Activated effector memory CD4-positive, alpha-beta T cell treated with anti-CD3 and anti-CD28 coated beads, Interleukin-2, amount 50 U/mL, for 16 hours (primary cell): ENCODE measurements around the gene LOXL1.

Experiments used
- DNase-seq: peaks from one replicate; pipeline ENCODE4 v3.0.0-alpha.2; 2020

LOXL1 gene, protein sequence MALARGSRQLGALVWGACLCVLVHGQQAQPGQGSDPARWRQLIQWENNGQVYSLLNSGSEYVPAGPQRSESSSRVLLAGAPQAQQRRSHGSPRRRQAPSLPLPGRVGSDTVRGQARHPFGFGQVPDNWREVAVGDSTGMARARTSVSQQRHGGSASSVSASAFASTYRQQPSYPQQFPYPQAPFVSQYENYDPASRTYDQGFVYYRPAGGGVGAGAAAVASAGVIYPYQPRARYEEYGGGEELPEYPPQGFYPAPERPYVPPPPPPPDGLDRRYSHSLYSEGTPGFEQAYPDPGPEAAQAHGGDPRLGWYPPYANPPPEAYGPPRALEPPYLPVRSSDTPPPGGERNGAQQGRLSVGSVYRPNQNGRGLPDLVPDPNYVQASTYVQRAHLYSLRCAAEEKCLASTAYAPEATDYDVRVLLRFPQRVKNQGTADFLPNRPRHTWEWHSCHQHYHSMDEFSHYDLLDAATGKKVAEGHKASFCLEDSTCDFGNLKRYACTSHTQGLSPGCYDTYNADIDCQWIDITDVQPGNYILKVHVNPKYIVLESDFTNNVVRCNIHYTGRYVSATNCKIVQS

GRCh38 chr15:73926219-73927002 is at the start of gene LOXL1:
Gene LOXL1, plus strand, starts transcription at chr15:73926462. Its CDS starts 322 bp downstream, at chr15:73926784.
- no peak for DNase-seq

DNA sequence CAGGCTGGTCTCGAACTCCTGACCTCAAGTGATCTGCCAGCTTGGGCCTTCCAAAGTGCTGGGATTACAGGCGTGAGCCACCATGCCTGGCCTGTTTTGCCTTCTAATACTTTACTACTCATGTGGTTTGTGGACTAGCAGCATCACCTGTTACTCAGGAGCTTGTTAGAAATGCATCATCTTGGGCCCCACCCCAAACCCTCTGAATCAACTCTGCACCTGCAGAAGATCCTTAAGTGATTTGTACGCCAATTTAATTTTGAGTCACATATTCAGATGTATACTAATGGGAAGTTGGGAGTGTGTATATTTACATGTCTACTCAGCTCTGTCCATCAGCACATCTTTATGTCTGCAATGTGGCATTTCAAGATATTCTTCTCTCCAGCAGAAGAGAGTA is 46.8 kb upstream of the LOXL1 start:
- DNase-seq: peak; percentile 47

DNA sequence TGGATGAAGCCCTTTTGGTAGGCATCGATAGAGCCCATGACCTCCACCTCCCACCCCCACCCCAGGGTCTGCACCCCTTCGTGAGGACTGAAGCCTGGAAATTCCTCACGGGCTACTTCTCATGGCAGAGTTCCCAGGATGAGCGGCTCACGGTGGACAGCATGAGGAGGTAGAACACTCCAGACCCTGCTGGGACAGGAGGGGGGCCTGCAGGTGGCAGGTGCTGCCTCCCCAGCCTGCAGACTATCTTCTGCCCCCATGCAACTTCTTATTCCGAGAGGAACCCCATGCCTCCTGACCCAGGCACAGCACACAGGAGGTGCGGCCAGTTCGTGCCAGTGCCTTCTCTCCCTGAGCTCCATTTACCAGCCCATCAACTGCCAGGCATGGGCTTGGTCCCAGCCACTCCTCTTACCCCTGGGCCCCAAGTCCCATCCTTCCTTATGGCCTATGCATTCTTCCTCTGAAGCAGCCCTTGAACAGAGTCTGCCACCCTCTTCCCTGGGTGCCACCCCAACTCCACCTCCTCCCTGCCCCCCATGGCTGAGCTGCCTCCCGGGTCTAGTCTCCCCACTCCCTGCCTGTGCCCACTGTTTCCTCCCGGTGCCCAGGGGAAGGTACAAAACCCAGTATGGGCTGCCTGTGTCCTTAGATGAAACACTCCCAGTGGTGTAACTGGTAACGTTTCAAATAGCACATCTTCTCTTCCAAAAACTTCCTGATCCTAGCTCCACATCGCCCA is 44.5 kb upstream of the LOXL1 start:
- DNase-seq: peak; percentile 47

GRCh38 chr15:73882761-73883419 is 43.4 kb upstream of the LOXL1 start:
- DNase-seq: peak; percentile 21

DNA sequence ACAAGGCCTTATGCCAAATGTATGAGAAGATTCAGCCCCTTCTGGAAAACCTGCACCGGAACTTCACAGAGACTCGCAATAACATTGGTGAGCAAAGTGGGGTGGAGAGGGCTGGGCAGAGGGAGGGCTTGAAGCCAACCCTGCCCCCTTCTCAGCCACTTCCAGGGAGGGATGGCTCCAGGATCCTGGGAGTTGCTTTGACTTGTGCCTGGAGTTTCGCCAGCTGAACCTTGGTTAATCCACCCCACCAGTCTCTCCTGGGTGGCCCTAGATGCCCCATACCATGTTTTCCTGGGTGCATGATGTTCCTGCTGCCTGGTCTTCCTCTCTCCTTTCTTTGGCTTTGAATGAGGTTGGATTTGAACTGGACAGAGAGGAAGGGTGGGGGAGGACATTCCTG is 42.1 kb upstream of the LOXL1 start:
- no peak for DNase-seq

DNA sequence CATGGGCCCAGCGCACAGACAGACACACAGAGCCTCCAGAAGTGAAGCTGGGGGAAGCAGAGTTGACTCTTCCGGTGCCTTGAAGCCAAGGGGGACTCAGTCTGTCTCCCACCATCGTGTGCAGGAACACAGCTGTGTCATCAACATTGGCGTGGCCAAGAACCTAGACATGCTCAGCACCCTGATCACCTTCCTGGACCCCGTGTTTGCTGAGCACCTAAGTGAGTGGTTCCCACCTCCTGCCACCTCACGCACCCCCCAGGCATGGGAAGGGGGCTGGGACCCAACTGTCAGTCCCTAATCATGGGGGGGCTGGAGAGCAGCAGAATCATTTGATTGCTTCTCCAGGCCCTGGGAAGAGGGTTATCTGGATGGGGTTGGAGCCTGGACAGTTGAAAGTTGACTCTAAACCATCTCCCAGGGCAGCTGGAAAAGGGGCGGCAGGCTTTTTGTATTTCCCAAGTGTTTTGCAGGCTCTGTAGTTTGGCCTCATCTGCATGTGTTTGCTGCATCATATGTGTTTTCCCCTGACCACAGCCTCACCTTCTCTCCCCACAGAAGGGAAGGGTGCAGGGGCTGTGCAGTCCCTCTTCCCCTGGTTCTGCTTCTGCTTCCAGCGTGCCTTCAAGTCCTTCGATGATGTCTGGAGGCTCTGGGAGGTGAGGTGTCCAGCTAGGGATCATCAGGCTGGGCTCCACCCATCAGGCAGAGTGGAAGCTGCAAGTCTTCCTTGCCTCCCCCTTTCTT is 40.1 kb upstream of the LOXL1 start:
- no peak for DNase-seq

- DNase-seq: peak; percentile 34
Measured at GRCh38 chr15:73886717-73887345, 39.4 kb upstream of the LOXL1 start.

- DNase-seq: peak; percentile 54
Measured at GRCh38 chr15:73887481-73887880, 38.8 kb upstream of the LOXL1 start.

DNA sequence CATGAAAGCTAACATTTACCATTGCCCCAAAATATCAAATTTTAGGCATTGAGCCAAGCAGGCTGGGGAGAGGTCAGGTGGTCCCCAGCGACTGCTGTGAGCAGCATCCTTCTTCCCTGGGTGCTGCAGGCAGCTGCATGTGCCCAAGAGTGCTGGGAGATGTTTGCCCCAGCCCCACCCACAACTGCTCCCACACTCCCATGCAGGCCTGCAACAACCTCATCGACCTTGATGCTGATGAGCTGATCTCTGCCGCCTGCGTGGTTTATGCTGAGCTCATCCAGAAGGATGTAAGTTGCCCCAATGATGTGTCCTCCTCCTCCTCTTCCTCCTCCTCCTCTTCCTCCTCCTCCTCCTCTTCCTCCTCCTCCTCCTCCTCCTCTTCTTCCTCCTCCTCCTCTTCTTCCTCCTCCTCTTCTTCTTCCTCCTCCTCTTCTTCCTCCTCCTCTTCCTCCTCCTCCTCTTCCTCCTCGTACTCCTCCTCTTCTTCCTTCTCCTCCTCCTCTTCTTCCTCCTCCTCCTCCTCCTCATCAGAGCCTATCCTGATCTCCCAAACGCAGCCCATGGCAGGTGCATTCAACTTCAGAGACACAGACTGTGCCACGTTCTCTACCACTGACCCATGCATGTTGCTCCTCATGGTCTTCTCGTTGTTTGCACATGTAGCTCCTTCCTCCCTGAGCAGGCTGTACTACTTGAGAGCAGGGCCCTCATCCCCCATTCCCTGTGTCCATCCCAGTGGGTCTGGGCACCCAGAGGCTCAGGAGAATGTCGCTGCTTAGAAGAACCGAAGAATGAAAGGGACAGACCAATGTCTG is 37.8 kb upstream of the LOXL1 start:
- DNase-seq: peak; percentile 42

- DNase-seq: peak; percentile 25
Measured at GRCh38 chr15:73889053-73889761, 37.1 kb upstream of the LOXL1 start.

DNA sequence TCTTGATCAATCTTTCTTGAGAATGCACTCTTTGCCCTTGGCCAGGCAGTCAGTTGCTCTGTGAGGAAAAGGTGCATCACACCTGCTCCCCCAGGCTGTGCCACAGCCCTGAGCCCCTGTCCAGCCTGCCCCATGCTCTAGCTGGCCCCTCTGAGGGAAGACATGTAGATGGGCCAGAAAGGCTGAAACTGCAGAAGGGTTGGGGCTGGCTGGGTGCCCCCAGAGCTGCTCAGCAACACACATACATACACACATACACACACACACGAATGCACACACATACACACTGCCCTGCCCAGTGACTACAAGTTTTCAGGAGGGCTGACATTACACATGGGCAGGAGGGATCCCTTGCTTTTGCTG is 36.5 kb upstream of the LOXL1 start:
- peak; percentile 44 for DNase-seq

GRCh38 chr15:73891328-73892315 is 34.6 kb upstream of the LOXL1 start:
- peak; percentile 38 for DNase-seq

- peak; percentile 58 for DNase-seq
Measured at GRCh38 chr15:73892446-73893226, 33.6 kb upstream of the LOXL1 start.

DNA sequence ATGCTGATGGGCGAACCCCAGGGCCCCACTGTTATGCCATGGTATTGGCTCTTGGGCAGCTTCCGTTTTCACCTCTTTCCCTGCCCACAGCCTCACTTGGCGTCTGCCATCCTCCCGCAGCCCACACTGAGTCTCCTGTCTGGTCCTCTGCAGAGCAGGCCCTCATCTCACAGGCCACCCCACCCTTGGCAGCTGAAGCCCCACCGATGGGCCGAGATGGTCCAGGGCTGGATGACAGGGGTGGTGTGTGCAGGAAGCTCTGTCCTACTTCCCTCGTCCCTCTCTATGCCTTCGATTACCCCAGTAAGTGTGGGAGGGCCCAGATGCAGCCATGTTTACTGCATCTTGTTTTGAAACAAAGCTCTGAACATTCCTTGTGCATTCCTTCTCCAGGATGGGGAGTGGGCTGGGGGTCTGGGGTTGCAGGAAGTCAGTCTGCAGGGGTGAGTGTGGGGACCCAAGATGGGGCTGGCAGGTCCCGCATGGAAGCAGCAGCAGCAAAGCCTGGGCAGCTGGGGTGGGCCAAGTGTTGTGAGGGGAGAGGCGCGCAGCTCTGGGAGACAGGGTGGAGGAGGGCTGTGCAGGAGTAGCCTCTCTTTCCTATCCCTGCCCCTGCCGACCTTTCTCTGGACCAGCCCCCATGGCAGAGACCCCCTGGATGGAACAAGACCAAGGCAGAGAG is 32.0 kb upstream of the LOXL1 start:
- peak; percentile 45 for DNase-seq

DNA sequence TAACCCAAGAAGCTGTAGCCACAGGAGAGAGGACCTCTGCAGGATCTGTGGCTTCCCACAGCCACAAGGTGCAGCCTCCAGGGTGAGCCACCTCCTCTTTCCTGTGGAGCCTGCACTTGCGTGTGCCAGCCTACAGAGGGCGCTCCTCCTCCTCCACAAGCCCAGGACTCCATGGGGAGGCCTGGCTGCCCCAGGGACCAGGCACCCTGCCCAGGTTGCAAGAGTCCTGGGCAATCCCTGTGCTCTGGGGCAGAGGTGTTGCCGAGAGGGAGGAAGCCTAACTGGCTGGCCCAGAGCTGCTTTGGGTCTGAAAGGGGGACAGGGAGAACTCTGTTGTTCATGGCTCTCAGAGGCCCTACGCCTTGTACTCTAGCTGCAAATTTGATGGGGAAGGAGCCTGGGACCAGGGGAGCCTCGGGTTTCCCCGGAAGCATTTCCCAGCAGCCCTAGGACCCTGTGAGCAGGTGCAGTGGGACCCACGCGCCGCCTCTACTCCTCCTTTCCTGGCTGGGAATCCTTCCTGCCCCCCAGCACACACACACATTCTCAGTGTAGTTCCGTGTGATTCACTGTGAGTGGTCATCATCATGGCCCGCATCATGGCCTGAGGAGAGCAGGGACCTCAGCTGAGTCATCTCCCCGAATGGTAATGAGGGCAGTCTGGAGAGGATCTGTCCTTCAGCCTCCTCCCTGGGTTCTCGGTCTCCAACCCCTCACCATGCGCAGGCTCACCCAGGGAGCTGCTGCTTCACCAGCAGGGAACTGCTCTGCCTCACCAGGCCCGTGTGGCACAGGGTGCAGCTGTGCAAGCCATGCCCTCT is 28.6 kb upstream of the LOXL1 start:
- DNase-seq: peak; percentile 83
